GM18526 (cell line): Measurements from ENCODE around the gene ADGRF5.

Source experiments
- POLR2A ChIP-seq: IDR thresholded peaks from 3 replicates; pipeline ENCODE4 v1.6.1; 2011; ENCODE audit not compliant: insufficient read length; ENCODE audit errors: extremely low read depth

Gene ADGRF5

DNA sequence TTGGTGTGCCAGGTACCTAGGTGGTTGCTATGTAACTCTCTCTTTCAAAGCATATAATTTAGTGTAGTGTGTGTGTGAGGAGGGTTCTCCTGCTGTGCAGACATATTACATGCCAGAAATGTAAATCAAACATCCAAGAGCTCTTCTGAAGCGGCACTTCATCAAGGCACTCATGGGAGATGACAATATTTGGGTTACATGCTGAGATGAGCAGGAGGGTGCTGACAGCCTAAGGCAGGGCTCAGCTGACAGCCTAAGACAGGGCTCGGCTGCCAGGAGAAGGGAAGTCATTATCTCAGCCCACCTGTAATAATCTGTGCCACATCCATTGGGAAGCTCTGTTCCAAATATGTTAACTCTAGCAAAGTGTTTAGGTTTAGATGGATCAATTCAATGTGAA is 39.1 kb downstream of the ADGRF5 start:
- no peak for TF ChIP-seq POLR2A

DNA sequence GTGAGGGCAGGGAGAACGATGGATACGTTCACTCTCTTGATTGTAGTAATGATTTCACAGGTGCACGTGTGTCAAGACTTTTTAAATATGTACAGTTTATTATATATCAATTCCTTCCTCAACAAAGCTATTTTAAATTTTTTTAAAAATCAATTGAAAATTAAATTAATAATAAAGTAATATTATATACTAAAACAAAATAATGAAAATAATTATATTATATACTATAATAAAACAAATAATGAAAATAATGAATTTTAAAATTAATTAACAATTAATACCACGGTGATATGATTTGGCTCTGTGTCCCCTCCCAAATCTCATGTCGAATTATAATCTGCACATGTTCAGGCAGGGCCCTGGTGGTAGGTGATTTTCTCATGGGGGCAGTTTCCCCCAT is 42.7 kb downstream of the ADGRF5 start:
- TF ChIP-seq POLR2A = no peak

DNA sequence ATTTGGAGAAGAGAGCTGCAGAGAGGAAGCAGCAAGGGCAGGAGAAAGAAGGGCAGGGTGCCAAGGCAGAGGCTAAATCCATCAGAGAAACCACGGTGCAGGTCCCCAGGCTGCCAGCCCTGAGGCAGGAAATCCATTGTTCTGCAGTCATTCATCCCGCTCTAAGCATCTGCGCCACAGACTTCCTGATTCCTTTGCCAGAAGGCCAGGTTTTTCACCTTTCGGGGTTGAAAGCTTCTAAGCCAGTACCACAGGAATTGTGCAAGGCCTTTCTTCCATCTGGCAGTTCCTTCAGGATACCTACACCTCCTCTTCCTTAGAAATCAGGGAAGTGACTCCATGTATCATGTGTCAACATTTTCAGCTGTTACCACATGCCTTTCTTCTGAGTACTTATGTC is 45.6 kb downstream of the ADGRF5 start:
- no peak for TF ChIP-seq POLR2A

DNA sequence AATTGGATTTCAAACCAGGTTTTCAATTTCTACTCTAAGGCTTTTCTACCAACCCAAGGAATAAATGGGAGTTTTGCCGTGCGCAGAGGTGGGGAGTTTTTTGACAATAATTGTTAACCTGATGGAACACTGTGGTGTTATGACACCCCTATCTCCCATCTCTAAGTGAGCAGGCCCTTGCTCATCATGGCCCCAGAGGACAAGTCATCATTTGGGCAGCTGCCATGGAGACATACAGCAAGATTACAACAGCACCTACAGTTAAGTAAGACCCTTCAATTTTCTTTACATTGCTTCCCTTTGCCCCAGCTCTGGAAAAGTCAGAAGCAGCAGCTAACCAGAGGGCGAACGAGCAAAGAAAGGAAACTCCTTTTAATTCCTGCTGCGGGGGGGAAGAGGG is 54.3 kb downstream of the ADGRF5 start:
- TF ChIP-seq POLR2A = no peak

DNA sequence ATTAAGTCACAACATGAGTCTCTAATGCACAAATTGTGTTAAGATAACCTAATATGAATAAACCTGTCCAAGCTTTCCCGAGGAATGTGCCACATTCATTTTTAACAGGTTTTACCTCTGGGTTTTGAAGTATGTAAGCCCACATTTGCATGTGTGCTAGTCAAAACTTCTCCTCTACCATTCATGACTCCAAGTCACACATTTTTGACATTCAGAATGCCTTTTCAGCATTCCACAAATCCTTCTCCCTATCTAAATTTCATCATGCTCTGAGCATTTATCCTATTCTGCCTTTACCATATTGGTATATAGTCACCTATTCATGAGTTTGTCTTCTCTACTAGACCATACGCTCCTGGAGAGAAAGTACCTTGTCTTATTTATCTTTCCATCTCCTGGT is 56.5 kb downstream of the ADGRF5 start:
- no peak for TF ChIP-seq POLR2A

DNA sequence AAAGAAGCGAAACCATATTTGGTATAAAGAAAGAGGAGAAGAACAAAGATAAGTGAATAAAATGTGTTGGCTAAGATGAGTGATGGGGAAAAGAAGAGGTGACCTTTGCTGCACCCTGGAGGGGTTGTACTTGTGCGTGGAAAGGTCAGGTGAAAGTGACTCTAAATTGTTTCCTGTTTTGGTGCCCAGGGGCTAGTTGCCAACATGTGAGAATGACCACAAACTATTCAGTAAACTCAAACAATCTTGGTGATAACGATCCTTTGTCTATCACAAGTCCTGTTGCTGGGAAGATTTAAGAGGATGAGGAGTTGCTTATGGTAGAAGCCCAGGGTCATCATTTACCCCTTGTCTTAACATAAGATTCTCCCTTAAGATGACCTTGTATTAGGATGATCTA is 57.9 kb downstream of the ADGRF5 start:
- TF ChIP-seq POLR2A = no peak

DNA sequence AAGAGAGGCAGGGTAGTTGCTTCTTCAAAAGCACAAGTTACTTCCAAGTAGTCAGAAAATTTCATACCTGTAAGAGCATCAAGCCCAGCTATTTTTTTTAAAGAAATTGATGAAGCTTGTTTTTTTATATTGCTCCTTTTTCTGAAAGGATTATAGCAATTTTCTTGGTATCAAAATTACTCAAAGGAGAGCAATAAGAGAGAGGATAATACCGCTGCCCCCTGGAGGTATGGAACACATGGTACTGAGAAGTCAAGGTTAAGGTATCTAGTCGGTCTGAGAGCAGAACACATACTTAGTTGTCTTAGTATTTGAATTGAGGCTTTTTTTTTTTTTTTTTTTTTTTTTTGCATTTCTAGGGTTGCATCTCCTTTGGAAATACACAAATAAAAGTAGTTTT is 59.4 kb downstream of the ADGRF5 start:
- no peak for TF ChIP-seq POLR2A

DNA sequence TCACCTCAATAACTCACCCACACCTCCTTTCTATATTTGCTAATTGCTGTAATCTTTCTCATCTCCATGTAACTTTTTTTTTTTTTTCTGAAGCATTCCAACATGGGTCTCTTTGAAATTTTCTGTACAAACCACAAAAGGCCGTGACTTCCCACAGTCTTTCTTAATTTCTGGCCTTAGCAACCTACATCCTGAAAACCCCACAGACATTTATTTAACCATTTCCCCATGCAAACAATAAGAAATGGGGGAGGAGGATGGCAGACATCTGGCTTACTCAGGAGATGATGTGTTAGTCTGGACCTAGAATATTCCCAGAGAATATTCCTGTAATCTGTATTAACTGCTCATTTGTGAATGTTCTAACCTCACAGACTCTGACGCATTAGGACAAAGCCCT is 70.9 kb downstream of the ADGRF5 start:
- no peak for TF ChIP-seq POLR2A

DNA sequence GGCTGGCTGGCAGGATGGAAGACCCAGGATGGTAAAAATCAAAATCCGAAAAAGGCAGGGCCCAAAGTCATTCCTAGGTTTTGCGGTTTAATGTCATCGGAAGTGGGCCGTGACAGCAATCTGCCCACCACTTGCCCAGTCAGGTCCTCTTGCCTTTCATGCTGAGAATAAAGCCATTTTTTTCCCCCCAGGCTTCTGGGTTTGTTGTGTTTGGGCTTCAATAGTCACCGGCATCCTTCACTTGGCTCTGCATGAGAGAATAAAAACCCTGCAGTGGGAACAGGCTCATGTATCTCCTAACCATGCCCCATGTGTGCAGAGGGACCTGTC is 72.4 kb downstream of the ADGRF5 start:
- TF ChIP-seq POLR2A = no peak

DNA sequence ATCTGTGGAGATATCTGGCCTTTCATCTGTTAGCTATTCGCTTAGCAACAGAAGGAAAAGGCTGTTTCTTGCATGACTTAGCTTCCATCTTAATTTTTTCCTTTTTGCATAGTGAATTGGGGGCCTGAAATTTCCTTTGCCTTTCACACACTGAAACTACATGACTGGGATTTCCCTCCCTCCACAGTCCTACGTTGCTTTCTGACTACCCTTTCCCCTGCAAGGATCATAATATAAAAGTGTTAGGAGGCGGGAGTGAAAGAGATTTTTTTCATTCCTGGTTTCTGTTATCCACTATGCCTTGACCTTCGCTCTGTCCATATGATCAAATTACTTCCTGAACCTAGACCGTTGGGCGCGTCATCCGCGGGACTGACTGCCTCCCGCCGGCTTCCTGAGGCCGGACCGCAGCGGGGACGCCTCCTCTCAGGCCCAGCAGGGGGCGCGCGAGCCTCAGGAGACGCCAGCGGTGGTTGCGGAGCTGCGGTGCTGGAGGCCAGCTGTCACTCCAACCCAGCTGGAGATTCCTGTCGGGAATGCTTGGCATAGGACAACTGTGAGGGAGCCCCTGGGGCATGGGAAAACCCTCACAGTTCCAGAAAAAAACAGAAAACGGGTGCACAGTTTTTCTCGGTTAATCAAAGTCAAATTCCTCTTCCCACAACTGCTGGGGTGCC is 72.9 kb downstream of the ADGRF5 start:
- no peak for TF ChIP-seq POLR2A

DNA sequence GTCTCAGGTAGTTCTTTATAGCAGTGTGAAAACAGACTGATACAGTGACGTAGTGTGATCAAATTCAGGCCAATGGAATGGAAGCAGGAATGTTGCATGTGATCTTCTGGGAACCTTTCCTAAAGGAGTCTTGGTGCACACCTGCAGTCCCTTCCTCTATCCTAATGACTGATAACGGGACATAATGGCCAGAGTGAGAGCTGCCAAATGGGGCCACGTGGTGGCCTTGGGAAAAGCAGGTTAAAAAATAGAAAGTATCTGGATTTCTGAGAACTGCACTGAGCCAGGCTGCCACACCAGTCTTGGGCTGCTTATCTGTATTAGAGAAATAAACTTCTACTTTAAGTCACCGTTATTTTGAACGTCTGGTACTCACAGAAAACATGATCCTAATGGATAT is 76.6 kb downstream of the ADGRF5 start:
- TF ChIP-seq POLR2A = no peak

DNA sequence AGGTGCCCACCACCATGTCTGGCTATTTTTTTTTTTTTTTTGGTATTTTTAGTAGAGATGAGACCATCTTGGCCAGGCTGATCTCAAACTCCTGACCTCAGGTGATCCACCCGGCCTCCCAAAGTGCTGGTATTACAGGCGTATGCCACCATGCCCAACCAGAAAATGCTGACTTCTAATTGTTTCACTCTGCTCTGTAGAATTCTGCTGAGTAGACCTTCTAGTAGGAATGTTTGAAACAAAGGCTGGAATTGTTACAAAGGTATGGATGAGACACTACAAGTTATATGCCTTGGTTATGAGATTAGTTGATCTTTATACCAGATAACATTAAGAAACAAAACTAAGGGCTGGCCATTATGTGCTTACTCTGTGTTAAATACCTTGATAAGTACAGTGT is 83.7 kb downstream of the ADGRF5 start:
- TF ChIP-seq POLR2A = no peak

DNA sequence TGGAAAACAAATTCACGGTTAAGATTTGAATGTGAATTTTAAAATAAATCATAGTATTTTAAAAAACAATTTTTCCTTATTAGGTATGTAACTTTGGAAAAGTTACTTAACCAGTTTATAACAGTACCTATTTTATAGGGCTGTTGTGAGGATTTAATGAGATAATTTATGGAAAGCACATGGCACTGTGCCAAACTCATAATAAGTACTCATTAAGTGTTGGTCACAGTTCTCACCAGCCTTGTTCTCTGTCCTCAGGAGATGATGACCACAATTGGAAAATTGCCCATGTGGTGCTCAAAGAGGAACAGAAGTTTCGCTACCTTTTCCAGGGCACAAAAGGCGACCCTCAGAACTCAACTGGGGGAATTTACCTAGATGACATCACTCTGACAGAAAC is 88.9 kb downstream of the ADGRF5 start:
- no peak for TF ChIP-seq POLR2A

DNA sequence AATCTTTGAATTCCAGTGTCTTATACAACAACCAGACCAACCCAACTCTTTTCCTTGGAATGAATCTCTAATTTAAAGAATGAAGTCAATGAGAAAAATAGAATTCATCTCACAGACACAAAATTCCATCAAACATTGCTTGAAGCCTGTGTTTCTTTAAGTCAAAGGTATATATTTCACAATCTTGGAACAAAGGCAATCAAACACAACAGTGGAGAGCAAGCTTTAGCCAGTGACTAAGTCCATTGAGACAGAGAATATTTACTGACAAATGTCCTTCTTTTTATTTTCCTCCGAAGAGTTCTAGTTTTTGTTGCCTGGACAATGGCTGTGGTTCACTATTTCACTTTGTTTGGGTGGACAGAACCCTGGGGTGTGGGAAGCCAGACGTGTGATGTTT is 92.8 kb downstream of the ADGRF5 start:
- TF ChIP-seq POLR2A = no peak

DNA sequence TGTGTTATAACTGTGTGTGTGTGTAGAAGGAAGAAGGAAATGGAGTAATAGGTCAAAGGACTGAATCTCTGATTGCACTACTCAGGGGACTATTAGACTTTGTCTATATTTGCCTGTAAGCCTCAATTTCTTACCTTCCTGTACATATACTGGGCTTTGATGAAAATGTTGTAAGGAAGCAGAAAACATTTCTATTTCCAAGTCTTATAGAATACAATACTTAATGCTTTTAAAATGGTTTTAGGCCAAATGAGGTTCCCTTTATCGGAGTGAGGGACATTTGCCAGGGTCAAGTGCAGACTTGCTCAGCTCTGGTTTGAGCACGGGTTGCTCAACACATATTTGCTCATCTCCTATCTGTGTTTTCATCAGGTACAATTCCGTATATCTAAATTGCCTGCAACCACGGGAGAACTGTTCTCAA is 100.3 kb downstream of the ADGRF5 start:
- no peak for TF ChIP-seq POLR2A

DNA sequence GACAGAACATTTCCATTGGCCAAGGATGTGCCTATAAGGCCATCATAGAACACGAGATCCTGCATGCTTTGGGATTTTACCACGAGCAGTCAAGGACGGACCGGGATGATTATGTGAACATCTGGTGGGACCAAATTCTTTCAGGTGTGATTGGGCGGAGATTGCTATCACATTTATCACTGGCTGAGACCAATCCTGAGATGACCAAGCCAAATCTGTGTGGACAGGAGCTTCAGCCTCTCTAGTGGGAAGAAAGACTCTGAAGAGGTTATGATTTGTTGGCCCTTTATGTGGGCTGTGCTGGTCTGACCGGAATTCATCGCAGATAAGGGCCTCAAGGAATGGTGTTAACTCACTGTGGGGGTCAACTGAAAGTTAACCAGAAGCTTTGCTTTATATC is 102.2 kb downstream of the ADGRF5 start:
- TF ChIP-seq POLR2A = no peak

DNA sequence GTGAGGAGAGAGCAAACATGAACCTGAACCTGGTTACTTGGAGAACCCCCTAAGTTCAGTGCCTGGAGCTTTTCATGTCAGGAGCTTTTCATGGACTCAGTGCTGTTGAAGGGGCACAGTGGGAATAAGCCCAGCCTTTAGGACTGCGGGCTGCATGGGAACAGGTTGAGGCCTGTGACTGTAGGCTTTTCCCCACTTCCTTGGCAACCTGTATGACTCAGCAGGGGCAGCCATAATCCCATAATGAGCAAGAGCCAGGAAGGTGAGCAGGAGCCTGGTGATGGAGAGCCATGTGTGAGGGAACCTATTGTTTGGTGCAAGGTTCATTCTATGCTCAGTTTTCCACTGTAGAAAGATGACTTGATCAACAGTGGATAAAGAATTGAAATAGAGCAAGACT is 105.1 kb downstream of the ADGRF5 start:
- no peak for TF ChIP-seq POLR2A

DNA sequence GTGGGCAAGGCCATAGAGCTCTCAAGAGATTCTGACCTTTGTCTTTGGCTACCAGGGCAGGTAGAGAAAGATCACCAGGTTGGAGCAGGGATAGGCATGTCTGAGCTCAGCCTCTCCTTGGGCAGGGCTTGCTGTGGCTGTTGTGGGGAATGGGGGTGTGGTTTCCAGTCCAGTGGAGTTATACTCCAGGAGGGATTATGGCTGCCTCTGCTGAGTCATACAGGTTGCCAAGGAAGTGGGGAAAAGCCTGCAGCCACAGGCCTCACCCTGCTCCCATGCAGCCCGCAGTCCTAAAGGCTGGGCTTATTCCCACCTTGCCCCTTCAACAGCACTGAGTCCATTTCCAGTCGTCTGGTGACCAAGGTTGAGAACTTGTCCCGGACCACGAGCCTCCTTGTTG is 106.6 kb downstream of the ADGRF5 start:
- no peak for TF ChIP-seq POLR2A
